BE2C (cell line): Measurements from ENCODE around the gene RPL18. TPM values are rescaled to one million over a fixed set of nuclear protein-coding genes. Genes with fewer than 3 reads are reported as not detected.

Experiments used
- DNase-seq: peaks from one replicate; pipeline ENCODE4 v3.0.0-alpha.2; 2020
- H3K27me3 ChIP-seq: fragments of 250-450 bp; sonication (Bioruptor Pico); 2 replicates; pipeline ENCODE4 v1.5.1; 2020; ENCODE audit warnings: mild to moderate bottlenecking
- H3K36me3 ChIP-seq: fragments of 250-450 bp; sonication (Bioruptor Pico); 2 replicates; pipeline ENCODE4 v1.5.1; 2020; ENCODE audit warnings: mild to moderate bottlenecking
- H3K4me1 ChIP-seq: fragments of 250-450 bp; sonication (Bioruptor Pico); 2 replicates; pipeline ENCODE4 v1.5.1; 2020
- H3K4me3 ChIP-seq: 2 replicates; pipeline ENCODE4 v1.5.1; 2011; ENCODE audit warnings: low read depth, low read length
- H3K9me3 ChIP-seq: fragments of 250-450 bp; sonication (Bioruptor Pico); 2 replicates; pipeline ENCODE4 v1.5.1; 2020
- polyA plus RNA-seq: library from polyadenylated mRNA; unstranded; fragments of >200 nt; gene quantifications from one replicate; pipeline ENCODE4 v1.2.1, GENCODE V29; 2012; ENCODE audit warnings: low read depth, missing spikeins; ENCODE audit not compliant: insufficient read length, insufficient read depth
- TF ChIP-seq, protein P1 (sequence below): IDR thresholded peaks from 2 replicates; pipeline ENCODE4 v1.5.1; 2012; ENCODE audit warnings: mild to moderate bottlenecking, low read depth, low read length

Gene RPL18
- polyA plus RNA-seq = 1,689 TPM

DNA sequence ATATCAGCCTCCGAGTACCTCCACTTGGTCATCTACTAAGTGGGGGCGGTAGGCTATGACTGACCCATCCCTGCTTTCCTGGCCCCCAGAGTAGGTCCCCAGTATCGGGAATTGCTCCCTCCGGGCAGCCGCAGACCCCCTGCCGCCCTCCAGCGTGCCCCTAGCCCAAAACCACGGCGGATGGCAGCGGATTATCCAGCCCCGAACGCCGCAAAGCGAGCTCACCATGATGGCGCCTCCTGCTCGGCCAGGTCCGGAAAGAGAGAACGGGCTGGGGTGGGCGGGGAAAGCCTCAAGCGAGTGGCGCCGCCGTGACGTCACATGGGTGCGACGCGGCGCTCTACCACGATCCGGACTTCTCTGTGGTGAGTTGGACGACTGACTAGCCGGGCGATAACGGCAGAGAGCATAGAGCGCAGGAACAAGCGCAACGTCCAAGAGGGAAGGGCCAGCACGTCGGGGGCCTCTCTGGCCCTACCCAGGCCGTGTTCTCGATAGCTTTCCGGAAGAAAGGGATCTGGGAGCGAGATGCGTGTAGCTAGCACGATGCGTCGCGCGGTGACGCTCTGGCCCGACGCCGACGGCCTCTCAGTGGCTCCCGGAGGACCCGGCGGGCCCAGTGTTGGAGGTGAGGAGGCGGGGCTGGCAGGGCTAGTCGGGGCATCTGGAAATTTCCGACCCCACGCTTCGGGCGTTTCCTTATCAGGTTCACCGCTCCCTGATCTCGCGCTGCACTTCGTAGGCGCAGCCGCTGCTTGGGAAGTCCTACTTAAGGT is at the start of gene RPL18, which contains the start of gene SPHK2:
Gene RPL18 (minus strand): TSS at position 263 of the 776 bp plus-strand sequence. CDS start 35 bp downstream, at position 228.
Gene SPHK2 (plus strand): TSS at position 591 of the 776 bp plus-strand sequence. CDS start 1,009 bp downstream, outside the sequence.
- peak; percentile 99 for DNase-seq
- Histone ChIP-seq H3K27me3 (no peaks in the 10 kb centered on the region), H3K4me1 (peaks cover 19% of the 10 kb centered on the region), H3K9me3 (no peaks in the 10 kb centered on the region), H3K36me3 (peaks cover 47% of the 10 kb centered on the region), H3K4me3 (peak within 1 kb of the TSS; percentile 100)
- TF ChIP-seq, protein P1, sequence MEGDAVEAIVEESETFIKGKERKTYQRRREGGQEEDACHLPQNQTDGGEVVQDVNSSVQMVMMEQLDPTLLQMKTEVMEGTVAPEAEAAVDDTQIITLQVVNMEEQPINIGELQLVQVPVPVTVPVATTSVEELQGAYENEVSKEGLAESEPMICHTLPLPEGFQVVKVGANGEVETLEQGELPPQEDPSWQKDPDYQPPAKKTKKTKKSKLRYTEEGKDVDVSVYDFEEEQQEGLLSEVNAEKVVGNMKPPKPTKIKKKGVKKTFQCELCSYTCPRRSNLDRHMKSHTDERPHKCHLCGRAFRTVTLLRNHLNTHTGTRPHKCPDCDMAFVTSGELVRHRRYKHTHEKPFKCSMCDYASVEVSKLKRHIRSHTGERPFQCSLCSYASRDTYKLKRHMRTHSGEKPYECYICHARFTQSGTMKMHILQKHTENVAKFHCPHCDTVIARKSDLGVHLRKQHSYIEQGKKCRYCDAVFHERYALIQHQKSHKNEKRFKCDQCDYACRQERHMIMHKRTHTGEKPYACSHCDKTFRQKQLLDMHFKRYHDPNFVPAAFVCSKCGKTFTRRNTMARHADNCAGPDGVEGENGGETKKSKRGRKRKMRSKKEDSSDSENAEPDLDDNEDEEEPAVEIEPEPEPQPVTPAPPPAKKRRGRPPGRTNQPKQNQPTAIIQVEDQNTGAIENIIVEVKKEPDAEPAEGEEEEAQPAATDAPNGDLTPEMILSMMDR = no peak

DNA sequence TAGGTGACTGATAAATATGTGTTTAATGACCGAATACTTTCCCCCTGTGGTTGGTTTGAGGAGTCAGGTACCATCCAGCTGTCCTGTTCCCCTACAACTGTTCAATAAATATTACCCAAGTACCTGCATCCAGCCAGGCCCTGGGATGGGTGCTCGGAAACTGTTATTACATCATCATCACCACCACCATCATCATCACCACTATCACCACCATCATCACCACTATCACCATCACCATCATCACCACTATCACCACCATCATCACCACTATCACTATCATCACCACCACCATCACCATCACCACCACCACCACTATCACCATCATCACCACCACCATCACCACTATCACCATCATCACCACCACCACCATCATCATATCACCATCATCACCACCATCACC is 49.8 kb upstream of the RPL18 start:
- H3K27me3 ChIP-seq = no peaks in the 10 kb centered on the region
- no peaks in the 10 kb centered on the region for H3K36me3 ChIP-seq
- TF ChIP-seq, protein P1 = no peak

GRCh38 chr19:48668332-48668731 is 49.4 kb upstream of the RPL18 start:
- no peaks in the 10 kb centered on the region for H3K36me3 ChIP-seq
- H3K4me1 ChIP-seq = no peaks in the 10 kb centered on the region
- TF ChIP-seq, protein P1 = no peak
- H3K9me3 ChIP-seq = no peaks in the 10 kb centered on the region
- no peaks in the 10 kb centered on the region for H3K27me3 ChIP-seq
- no peak overlapping the region for H3K4me3 ChIP-seq
- DNase-seq = no peak

More for the DNA sequence above, 49.8 kb upstream of the RPL18 start:
- Histone ChIP-seq H3K4me1 (no peaks in the 10 kb centered on the region), H3K4me3 (no peak overlapping the region), H3K9me3 (no peaks in the 10 kb centered on the region)
- no peak for DNase-seq

GRCh38 chr19:48665786-48666185 is 46.8 kb upstream of the RPL18 start:
- no peak overlapping the region for H3K4me3 ChIP-seq
- H3K27me3 ChIP-seq = no peaks in the 10 kb centered on the region
- H3K4me1 ChIP-seq = no peaks in the 10 kb centered on the region
- DNase-seq = no peak
- H3K36me3 ChIP-seq = no peaks in the 10 kb centered on the region
- H3K9me3 ChIP-seq = no peaks in the 10 kb centered on the region
- TF ChIP-seq, protein P1 = no peak

- TF ChIP-seq, protein P1 = no peak
- Histone ChIP-seq H3K9me3 (no peaks in the 10 kb centered on the region), H3K36me3 (no peaks in the 10 kb centered on the region), H3K4me1 (no peaks in the 10 kb centered on the region), H3K27me3 (no peaks in the 10 kb centered on the region), H3K4me3 (no peak overlapping the region)
- no peak for DNase-seq
Observed at GRCh38 chr19:48664476-48664875, 45.5 kb upstream of the RPL18 start.

- Histone ChIP-seq H3K36me3 (no peaks in the 10 kb centered on the region), H3K27me3 (no peaks in the 10 kb centered on the region), H3K4me3 (no peak overlapping the region), H3K4me1 (no peaks in the 10 kb centered on the region), H3K9me3 (no peaks in the 10 kb centered on the region)
- TF ChIP-seq, protein P1 = no peak
- DNase-seq = no peak
Observed at GRCh38 chr19:48663667-48664066, 44.7 kb upstream of the RPL18 start.
